HepG2 (cell line): ENCODE results near the gene CPA5. TPM values are rescaled to one million over a fixed set of nuclear protein-coding genes. Genes with fewer than 3 reads are reported as not detected.

Experiments
- ATAC-seq: fragments of 200-7000 bp; cut with Tn5 transposase; 3 replicates; pipeline ENCODE4 v1.9.1; 2020; ENCODE audit warnings: mild to moderate bottlenecking, moderate library complexity
- BruUV-seq: library from RNA; stranded (reverse); fragments of 400-500 nt; replicated peaks from 2 replicates; lab custom pipeline; 2021; lab: Mats Ljungman, UMichigan
- CTCF ChIA-PET: fragments of 300-600 bp; formaldehyde crosslinking; extraction: SDS; loops from one replicate; lab custom pipeline; 2021; ENCODE audit warnings: low total read pairs, inconsistent platforms, low intra/inter-chr PET ratio; lab: Yijun Ruan, JAX
- POLR2A ChIA-PET: fragments of 350-600 bp; sonication (Branson Sonifier 250); formaldehyde crosslinking; loops from one replicate; lab custom pipeline; 2020; ENCODE audit warnings: antibody characterized with exemption, inconsistent platforms; lab: Yijun Ruan, JAX
- DNase-seq: peaks from one replicate; pipeline ENCODE4 v3.0.0-alpha.2; 2015; ENCODE audit warnings: low spot score
- FAIRE-seq: peaks from 3 replicates; lab custom pipeline; 2011; peaks lifted over from hg19 to GRCh38; lab: Jason Lieb, UNC
- H2AFZ ChIP-seq: one replicate; pipeline ENCODE4 v1.6.1; 2011; ENCODE audit warnings: low read length, inconsistent platforms
- H3K27ac ChIP-seq: fragments of 300-600 bp; 3 replicates; pipeline ENCODE4 v1.8.0; 2011; ENCODE audit warnings: mixed run types, mild to moderate bottlenecking, mixed read lengths, low read length, inconsistent platforms; ENCODE audit not compliant: insufficient read depth; ENCODE audit errors: extremely low read length
- H3K27me3 ChIP-seq, 2 experiments: fragments of 200-600 bp in 1 of 2; 2 replicates in 1 of 2; 3 replicates in 1 of 2; pipeline versions ENCODE4 v1.6.0 to v1.8.0; 2011; ENCODE audit warnings: low read length in 2 of 2, mild to moderate bottlenecking in 2 of 2, moderate library complexity in 2 of 2, inconsistent platforms in 1 of 2; ENCODE audit not compliant: insufficient read depth in 2 of 2, control insufficient read depth in 1 of 2
- H3K36me3 ChIP-seq, 2 experiments: fragments of 200-600 bp in 1 of 2; replicated peaks in 1 of 2; 2 replicates in 1 of 2; 3 replicates in 1 of 2; pipeline versions ENCODE4 v1.5.1 to v1.8.0; 2011; ENCODE audit warnings: low read length in 2 of 2, inconsistent platforms in 1 of 2; ENCODE audit not compliant: insufficient read depth in 2 of 2, control insufficient read depth in 1 of 2
- H3K4me1 ChIP-seq: 2 replicates; pipeline ENCODE4 v1.5.1; 2012; ENCODE audit warnings: low read length, inconsistent platforms; ENCODE audit not compliant: insufficient read depth
- H3K4me2 ChIP-seq: 2 replicates; pipeline ENCODE4 v1.6.0; 2011; ENCODE audit warnings: low read depth, low read length, inconsistent platforms
- H3K4me3 ChIP-seq, 3 experiments: fragments of 200-600 bp in 1 of 3; sonication (generic), shearing (Covaris generic) in 1 of 3; replicated peaks in 1 of 3; 2 replicates each; pipeline ENCODE4 v1.5.1; 2011 to 2016; ENCODE audit warnings: low read length in 3 of 3, inconsistent platforms in 2 of 3, low read depth in 2 of 3, mild to moderate bottlenecking in 2 of 3, control low read depth in 1 of 3, mixed read lengths in 1 of 3; ENCODE audit not compliant: insufficient read depth in 1 of 3
- H3K79me2 ChIP-seq: one replicate; pipeline ENCODE4 v1.6.1; 2011; ENCODE audit warnings: low read length, inconsistent platforms; ENCODE audit not compliant: insufficient read depth
- H3K9ac ChIP-seq: 2 replicates; pipeline ENCODE4 v1.6.0; 2011; ENCODE audit warnings: mild to moderate bottlenecking, low read depth, low read length, inconsistent platforms; ENCODE audit not compliant: insufficient read depth
- H3K9me3 ChIP-seq: 2 replicates; pipeline ENCODE4 v1.5.1; 2012; ENCODE audit warnings: mild to moderate bottlenecking, low read length
- H4K20me1 ChIP-seq: 2 replicates; pipeline ENCODE4 v1.6.0; 2011; ENCODE audit warnings: inconsistent platforms, mild to moderate bottlenecking, low read length, moderate library complexity; ENCODE audit not compliant: insufficient read depth
- FOSL2 ChIP-seq: sonication (generic); formaldehyde crosslinking; IDR thresholded peaks from 2 replicates; pipeline ENCODE4 v1.4.0; 2020; ENCODE audit warnings: missing genetic modification reagents
- MAFK ChIP-seq, 2 experiments: IDR thresholded peaks in 1 of 2; conservative IDR thresholded peaks in 1 of 2; 2 replicates each; pipeline ENCODE4 v1.6.1; 2011; ENCODE audit warnings: improper control_type of control experiment in 2 of 2, low read length in 2 of 2
- PATZ1 ChIP-seq: sonication (generic); formaldehyde crosslinking; IDR thresholded peaks from 2 replicates; pipeline ENCODE4 v1.4.0; 2020; ENCODE audit warnings: missing genetic modification reagents
- SOX6 ChIP-seq, 2 experiments: fragments of 450-650 bp in 1 of 2; sonication (generic) in 1 of 2; formaldehyde crosslinking in 1 of 2; IDR thresholded peaks; 2 replicates each; pipeline versions ENCODE4 v1.4.0 to v1.6.1; 2017 to 2020; ENCODE audit warnings: antibody characterized with exemption in 1 of 2, mild to moderate bottlenecking in 1 of 2, missing genetic modification reagents in 1 of 2
- TEAD3 ChIP-seq: optimal IDR thresholded peaks from 2 replicates; pipeline ENCODE3; 2016; ENCODE audit warnings: borderline replicate concordance
- ZNF362 ChIP-seq: sonication (generic); formaldehyde crosslinking; IDR thresholded peaks from 2 replicates; pipeline ENCODE4 v1.4.0; 2020; ENCODE audit warnings: missing genetic modification reagents, mild to moderate bottlenecking, borderline replicate concordance
- WGBS: methylation state at CpG from one replicate; pipeline ENCODE4 v1.1.6; 2017; ENCODE audit warnings: low lambda C conversion rate; 5-methylcytosine and 5-hydroxymethylcytosine counted together
- in situ Hi-C: cut with HindIII; loops from 2 replicates; pipeline ENCODE4 v1.10.0; 2017; ENCODE audit warnings: low pct_unique_long_range_greater_than_20kb; ENCODE audit not compliant: extremely low pct_ligation_motif_present
- intact Hi-C: fragments of 100-400 bp; cut with micrococcal nuclease; formaldehyde crosslinking; loops from one replicate; pipeline ENCODE4 v1.10.0; 2022; ENCODE audit not compliant: unreplicated experiment
- polyA plus RNA-seq, 8 experiments: library from polyadenylated mRNA; depleted of rRNA in 3 of 8; stranded (reverse) in 7 of 8; unstranded in 1 of 8; fragments of >200 nt; fragmentation: Illumina TruSeq in 4 of 8; extraction: Trizol in 4 of 8; gene quantifications; 2 replicates each; pipeline versions ENCODE4 v1.2.1 to v1.2.3, GENCODE V29; 2011 to 2016; ENCODE audit warnings: low read depth in 4 of 8, missing spikeins in 1 of 8, mixed read lengths in 1 of 8; ENCODE audit not compliant: insufficient read depth in 1 of 8
- total RNA-seq, 5 experiments: library from RNA; depleted of rRNA; stranded (reverse); fragments of >200 nt; fragmentation: Illumina TruSeq; extraction: Trizol; gene quantifications; 2 replicates each; pipeline ENCODE4 v1.2.3, GENCODE V29; 2016; ENCODE audit warnings: low read depth in 1 of 5
- TF ChIP-seq, protein P1 (sequence below): sonication (generic); formaldehyde crosslinking; IDR thresholded peaks from 2 replicates; pipeline ENCODE4 v1.4.0; 2020; ENCODE audit warnings: missing genetic modification reagents

Gene CPA5
- total and polyA plus RNA-seq, 2 of the 13 experiments (the other 11 are each of a cell fraction or from before 2014, with no cell fraction given) = 0.48 TPM; not detected in 1

DNA sequence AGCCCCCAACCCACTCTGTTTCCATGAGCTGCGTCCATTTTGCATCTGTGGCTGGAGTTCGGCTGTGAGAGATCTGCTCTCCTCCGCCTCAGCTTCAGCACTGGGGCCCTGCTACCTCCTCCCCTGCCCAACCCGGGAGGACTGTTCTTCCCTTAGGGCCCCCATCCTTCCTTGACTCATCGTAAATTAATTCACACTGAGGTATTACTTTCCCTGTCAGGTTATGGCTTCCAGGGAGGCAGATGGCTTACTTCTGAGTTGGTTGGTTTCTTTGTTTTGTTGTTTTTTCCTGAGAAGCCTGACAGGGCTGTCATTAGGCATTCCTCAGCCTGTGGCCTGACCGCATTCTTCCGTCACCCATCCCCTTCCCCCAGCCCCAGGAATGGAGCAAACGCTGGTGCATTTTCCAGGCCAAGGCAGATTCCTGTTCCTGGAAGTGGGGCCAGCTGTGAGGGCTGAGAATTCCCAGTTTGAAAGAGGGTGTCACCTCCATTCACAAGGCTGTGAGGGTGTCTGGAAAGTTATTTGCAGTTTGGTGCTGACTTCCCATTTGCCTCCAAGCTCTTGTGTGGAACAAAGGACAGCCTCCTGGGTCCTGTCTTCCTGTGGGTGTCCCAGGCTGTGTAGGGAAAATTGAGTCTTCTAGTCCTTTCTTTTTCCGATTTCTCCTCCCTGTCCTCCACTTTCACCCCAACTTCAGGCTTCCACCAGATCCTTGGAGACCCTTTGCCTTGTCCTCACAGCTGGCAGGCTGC is 11.7 kb downstream of the CPA5 start:
- H3K27me3 ChIP-seq = peaks cover 0 to 5% of the 10 kb centered on the region in 2 experiments; a peak in 2 of 5 replicates
- no TSS peak for BruUV-seq
- H3K4me3 ChIP-seq = peak overlapping the region; percentile 1 to 39 (median 9); a peak in 2 of 6 replicates
- H3K9me3 ChIP-seq = no peaks in the 10 kb centered on the region; the same call in 1 of the 2 replicates
- CTCF ChIA-PET = no interaction called here
- H3K79me2 ChIP-seq = no peaks in the 10 kb centered on the region
- POLR2A ChIA-PET = interaction anchor here (1.7 kb wide), 1 partner anchor 13 kb away, joined by 4 read pairs; no protein-coding TSS in a partner anchor
- intact Hi-C loops = no loop called here
- no peak overlapping the region for H3K27ac ChIP-seq
- H3K9ac ChIP-seq = peak overlapping the region; percentile 30; the same call in 1 of the 2 replicates
- peak; percentile 77 for ATAC-seq
- in situ Hi-C loops = no loop called here
- H3K36me3 ChIP-seq = no peaks in the 10 kb centered on the region
- WGBS = 16% methylated on average over 9 of the region's 9 CpGs
- peak overlapping the region; percentile 76 for H3K4me2 ChIP-seq
- no peak for TF ChIP-seq SOX6 (IDR thresholded peaks at IDR 0.05)
- TF ChIP-seq SOX6 (CRISPR knock-in tag; IDR thresholded peaks at IDR 0.05) = no peak
- TF ChIP-seq, protein P1, sequence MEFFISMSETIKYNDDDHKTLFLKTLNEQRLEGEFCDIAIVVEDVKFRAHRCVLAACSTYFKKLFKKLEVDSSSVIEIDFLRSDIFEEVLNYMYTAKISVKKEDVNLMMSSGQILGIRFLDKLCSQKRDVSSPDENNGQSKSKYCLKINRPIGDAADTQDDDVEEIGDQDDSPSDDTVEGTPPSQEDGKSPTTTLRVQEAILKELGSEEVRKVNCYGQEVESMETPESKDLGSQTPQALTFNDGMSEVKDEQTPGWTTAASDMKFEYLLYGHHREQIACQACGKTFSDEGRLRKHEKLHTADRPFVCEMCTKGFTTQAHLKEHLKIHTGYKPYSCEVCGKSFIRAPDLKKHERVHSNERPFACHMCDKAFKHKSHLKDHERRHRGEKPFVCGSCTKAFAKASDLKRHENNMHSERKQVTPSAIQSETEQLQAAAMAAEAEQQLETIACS (CRISPR knock-in tag) = no peak
- TF ChIP-seq ZNF362 (CRISPR knock-in tag) = no peak
- 0 out of 2 replicates have a peak, but pooled peaks have one; percentile 5 for TF ChIP-seq PATZ1 (CRISPR knock-in tag)
- peak; percentile 6; the same call in 1 of the 2 replicates for TF ChIP-seq FOSL2 (CRISPR knock-in tag)
- TF ChIP-seq TEAD3 = peak; percentile 61
- no peak for TF ChIP-seq MAFK (conservative IDR thresholded peaks at IDR 0.05 in 1 of 2, IDR thresholded peaks at IDR 0.05 in 1 of 2; ENCODE audit: low read length in 2 of 2)
- TF ChIP-seq, all 625 proteins: peak for 3
- Histone ChIP-seq H3K4me1 (peaks cover 25% of the 10 kb centered on the region), H2AFZ (peak overlapping the region; percentile 77), H4K20me1 (no peaks in the 10 kb centered on the region)
- FAIRE-seq (no peak), DNase-seq (peak; percentile 57)
